CD4-positive, alpha-beta T cell (primary cell): ENCODE results near the gene KRTAP5-4. TPM values are rescaled to one million over a fixed set of nuclear protein-coding genes. Genes with fewer than 3 reads are reported as not detected.

Experiments
- ATAC-seq: fragments of 200-7000 bp; cut with Tn5 transposase; one replicate; pipeline ENCODE4 v1.10.0; 2022; ENCODE audit warnings: mild to moderate bottlenecking; ENCODE audit not compliant: poor library complexity
- CTCF ChIA-PET: fragments of 350-600 bp; sonication (Branson Sonifier 250); formaldehyde crosslinking; loops from one replicate; lab custom pipeline; 2021; ENCODE audit warnings: antibody characterized with exemption, inconsistent platforms; lab: Charles Lee
- POLR2A ChIA-PET: fragments of 350-600 bp; sonication (Branson Sonifier 250); formaldehyde crosslinking; loops from one replicate; lab custom pipeline; 2021; ENCODE audit warnings: antibody characterized with exemption, inconsistent platforms; lab: Charles Lee
- DNase-seq, 14 experiments: peaks; one replicate each; pipeline ENCODE4 v3.0.0-alpha.2; 2013 to 2020; ENCODE audit warnings: mixed read lengths in 2 of 14
- H3K27ac ChIP-seq, 2 donors: one replicate each; pipeline versions ENCODE4 v1.5.1 to v1.7.0; 2013; ENCODE audit warnings: low read length in 2 of 2, low read depth in 1 of 2, mild to moderate bottlenecking in 1 of 2
- H3K27me3 ChIP-seq, 2 experiments: 1 replicate in 1 of 2; 2 replicates in 1 of 2; pipeline versions ENCODE4 v1.6.1 to v1.7.0; 2013; ENCODE audit warnings: low read length in 2 of 2, control low read depth in 1 of 2, mild to moderate bottlenecking in 1 of 2, moderate library complexity in 1 of 2; ENCODE audit not compliant: insufficient read depth in 2 of 2, control insufficient read depth in 1 of 2
- H3K36me3 ChIP-seq: one replicate; pipeline ENCODE4 v1.6.1; 2013; ENCODE audit warnings: low read length, control low read depth; ENCODE audit not compliant: insufficient read depth
- H3K4me1 ChIP-seq: one replicate; pipeline ENCODE4 v1.6.1; 2013; ENCODE audit warnings: low read length, control low read depth; ENCODE audit not compliant: insufficient read depth
- H3K4me3 ChIP-seq: one replicate; pipeline ENCODE4 v1.5.1; 2013; ENCODE audit warnings: mild to moderate bottlenecking, low read length, moderate library complexity
- H3K9me3 ChIP-seq, 2 experiments: 1 replicate in 1 of 2; 2 replicates in 1 of 2; pipeline versions ENCODE4 v1.6.1 to v1.7.0; 2013; ENCODE audit warnings: low read length in 2 of 2, mild to moderate bottlenecking in 2 of 2, control low read depth in 1 of 2, moderate library complexity in 1 of 2; ENCODE audit not compliant: control insufficient read depth in 1 of 2, insufficient read depth in 1 of 2
- H3K27ac Mint-ChIP-seq: one replicate; pipeline ENCODE4 v1.8.0; 2020; ENCODE audit warnings: mixed read lengths
- H3K27me3 Mint-ChIP-seq: one replicate; pipeline ENCODE4 v1.8.0; 2021; ENCODE audit warnings: mixed read lengths
- H3K36me3 Mint-ChIP-seq: one replicate; pipeline ENCODE4 v1.8.0; 2021; ENCODE audit warnings: low read depth, mixed read lengths
- H3K4me1 Mint-ChIP-seq: one replicate; pipeline ENCODE4 v1.8.0; 2021; ENCODE audit warnings: low read depth, mixed read lengths
- H3K4me3 Mint-ChIP-seq: one replicate; pipeline ENCODE4 v1.8.0; 2020; ENCODE audit warnings: mild to moderate bottlenecking, mixed read lengths
- H3K9me3 Mint-ChIP-seq: one replicate; pipeline ENCODE4 v1.8.0; 2020; ENCODE audit warnings: mixed read lengths
- CTCF ChIP-seq: fragments of 200-600 bp; IDR thresholded peaks from one replicate; pipeline ENCODE4 v1.8.0; 2022; ENCODE audit warnings: antibody characterized with exemption, mild to moderate bottlenecking
- intact Hi-C, 2 experiments: fragments of 100-400 bp; cut with DNase I in 1 of 2; cut with micrococcal nuclease in 1 of 2; formaldehyde crosslinking; loops; one replicate each; pipeline versions ENCODE4 v1.15.1 to v1.9.0; 2023 to 2025; cut with DNase I, micrococcal nuclease
- total RNA-seq, 174 experiments: library from RNA in 2 of 174; stranded (reverse) in 2 of 174; gene quantifications; one replicate each; pipeline ENCODE4 v1.2.3 and lab custom pipeline; 2021 to 2026

KRTAP5-4 gene
- total RNA-seq, 2 experiments from 2014 or later = not detected

- peaks cover 7 to 8% of the 10 kb centered on the region in 2 experiments for H3K9me3 ChIP-seq
- H3K4me3 ChIP-seq = no peak overlapping the region
- peaks cover 17% of the 10 kb centered on the region for H3K4me1 Mint-ChIP-seq
- H3K36me3 ChIP-seq = no peaks in the 10 kb centered on the region
- H3K27ac Mint-ChIP-seq = peak overlapping the region; percentile 54
- no peaks in the 10 kb centered on the region for H3K9me3 Mint-ChIP-seq
- DNase-seq (no peak), ATAC-seq (no peak)
- no peaks in the 10 kb centered on the region for H3K27me3 ChIP-seq
- peak overlapping the region; percentile 70 for H3K4me3 Mint-ChIP-seq
- ChIA-PET POLR2A (interaction anchor here (0.9 to 3.2 kb wide), 6 partner anchors 10 to 266 kb away, joined by 3 to 34 read pairs (median 4); partner anchors contain the start of genes KRTAP5-1 and KRTAP5-2), CTCF (interaction anchor here (0.6 to 3.0 kb wide), 22 partner anchors 10 to 372 kb away, joined by 3 to 83 read pairs (median 5); no protein-coding TSS in a partner anchor)
- intact Hi-C loops = loop anchor here (1.0 to 10.0 kb wide), 11 partner anchors 29 to 730 kb away; partner anchors contain the start of genes CTSD (in 1 of the 2), POLR2L (in 1 of the 2), TOLLIP (in 1 of the 2) and TSPAN4 (in 1 of the 2)
- peaks cover 33% of the 10 kb centered on the region for H3K4me1 ChIP-seq
- H3K27ac ChIP-seq = no peak overlapping the region
- no peaks in the 10 kb centered on the region for H3K27me3 Mint-ChIP-seq
- H3K36me3 Mint-ChIP-seq = no peaks in the 10 kb centered on the region
- TF ChIP-seq CTCF = peak; percentile 32
Measured at GRCh38 chr11:1574933-1575242, 47.0 kb downstream of the KRTAP5-4 start.

- Mint-ChIP-seq H3K27me3 (no peaks in the 10 kb centered on the region), H3K27ac (peak overlapping the region; percentile 89)
Measured at GRCh38 chr11:1574238-1574932, 47.6 kb downstream of the KRTAP5-4 start.

More at GRCh38 chr11:1574238-1574932, 47.6 kb downstream of the KRTAP5-4 start:
- Mint-ChIP-seq H3K9me3 (no peaks in the 10 kb centered on the region), H3K4me1 (peaks cover 22% of the 10 kb centered on the region), H3K4me3 (peak overlapping the region; percentile 87), H3K36me3 (no peaks in the 10 kb centered on the region)
- peak overlapping the region; percentile 80 to 82 for H3K27ac ChIP-seq
- no peaks in the 10 kb centered on the region for H3K27me3 ChIP-seq
- peaks cover 7 to 8% of the 10 kb centered on the region in 2 experiments for H3K9me3 ChIP-seq
- H3K4me1 ChIP-seq = peaks cover 35% of the 10 kb centered on the region
- ChIA-PET CTCF (interaction anchor here (0.6 to 3.0 kb wide), 23 partner anchors 9 to 372 kb away, joined by 3 to 83 read pairs (median 5); no protein-coding TSS in a partner anchor), POLR2A (interaction anchor here (0.9 to 3.2 kb wide), 8 partner anchors 10 to 277 kb away, joined by 3 to 34 read pairs (median 4); partner anchors contain the start of genes KRTAP5-1 and KRTAP5-2)
- peak overlapping the region; percentile 56 for H3K4me3 ChIP-seq
- peak; percentile 69 for TF ChIP-seq CTCF
- peak; percentile 41 for ATAC-seq
- peak in 13 of 14 experiments; percentile 38 to 85 (median 55) for DNase-seq
- H3K36me3 ChIP-seq = no peaks in the 10 kb centered on the region
- intact Hi-C loops = loop anchor here (1.0 to 10.0 kb wide), 10 partner anchors 28 to 730 kb away; partner anchors contain the start of genes CTSD (in 1 of the 2), POLR2L (in 1 of the 2), TOLLIP (in 1 of the 2) and TSPAN4 (in 1 of the 2)
